SHP77 (cell line): ENCODE measurements around the gene CBY1.
A peak's percentile ranks its signal among the peaks of the same experiment; 100 is the strongest.

Source experiments
- DNase-seq, 2 experiments: peaks; one replicate each; lab custom pipeline; 2025; lab: John Stamatoyannopoulos, UW

CBY1 gene

DNA sequence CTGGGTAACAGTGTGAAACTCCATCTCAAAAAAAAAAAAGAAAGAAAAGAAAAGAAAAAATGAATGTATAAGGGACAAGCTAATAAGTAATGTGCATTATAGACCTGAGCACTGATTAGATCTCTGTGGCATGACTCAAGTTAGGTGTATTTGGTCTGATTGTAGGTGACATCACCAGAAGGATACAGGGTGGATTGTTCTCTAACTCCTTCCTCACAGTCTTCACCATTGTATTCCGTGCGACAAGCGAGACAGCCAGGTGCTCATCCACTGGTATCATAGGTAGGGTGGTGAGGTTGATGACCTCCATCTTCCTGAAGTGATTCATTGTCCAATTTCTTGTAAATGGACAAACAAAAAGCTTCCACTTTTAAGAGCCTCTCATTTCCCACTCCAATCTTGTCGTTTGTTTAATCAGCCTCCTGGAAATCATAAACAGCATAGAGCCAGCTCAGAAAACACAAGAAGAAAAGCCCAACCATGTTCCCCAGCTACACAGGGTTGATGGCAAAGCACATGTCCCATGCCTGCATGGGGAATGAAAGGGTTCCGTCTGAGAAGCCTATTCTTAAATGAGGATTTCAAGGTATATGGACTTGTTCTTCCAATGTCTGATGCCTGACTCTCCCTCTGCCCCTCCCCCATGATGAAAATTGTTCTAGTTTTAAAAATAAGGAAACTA, 6.5 kb upstream of the CBY1 start:
- DNase-seq = no peak

DNA sequence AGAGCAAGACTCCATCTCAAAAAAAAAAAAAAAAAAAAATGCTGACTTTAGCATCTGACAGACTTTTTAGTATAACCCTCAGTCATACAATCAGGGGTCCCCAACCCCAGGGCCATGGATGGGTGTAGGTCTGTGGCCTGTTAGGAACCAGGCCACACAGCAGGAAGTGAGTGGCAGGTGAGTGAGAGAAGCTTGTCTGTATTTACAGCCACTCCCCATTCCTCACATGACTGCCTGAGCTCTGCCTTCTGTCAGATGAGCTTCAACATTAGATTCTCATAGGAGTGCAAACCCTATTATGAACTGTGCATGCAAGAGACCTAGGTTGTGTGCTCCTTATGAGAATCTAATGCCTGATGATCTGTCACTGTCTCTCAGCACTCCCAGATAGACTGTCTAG, 3.6 kb upstream of the CBY1 start:
- DNase-seq = no peak

DNA sequence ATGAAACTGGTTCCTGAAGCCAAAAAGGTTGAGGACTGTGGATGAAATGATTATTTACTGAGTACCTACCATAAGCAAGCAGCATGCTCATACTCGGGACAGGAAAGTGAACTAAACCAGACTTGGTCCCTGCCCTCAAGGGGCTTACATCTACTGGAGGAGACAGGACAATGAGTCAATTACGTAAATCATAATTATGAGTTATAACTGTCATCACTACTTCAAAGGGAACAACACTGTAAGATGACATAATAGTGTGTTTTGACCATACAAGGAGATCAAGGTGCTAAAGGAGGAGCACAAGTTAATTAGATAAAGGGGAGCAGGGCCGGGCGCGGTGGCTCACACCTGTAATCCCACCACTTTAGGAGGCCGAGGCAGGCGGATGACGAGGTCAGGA, 2.7 kb upstream of the CBY1 start:
- DNase-seq = no peak

DNA sequence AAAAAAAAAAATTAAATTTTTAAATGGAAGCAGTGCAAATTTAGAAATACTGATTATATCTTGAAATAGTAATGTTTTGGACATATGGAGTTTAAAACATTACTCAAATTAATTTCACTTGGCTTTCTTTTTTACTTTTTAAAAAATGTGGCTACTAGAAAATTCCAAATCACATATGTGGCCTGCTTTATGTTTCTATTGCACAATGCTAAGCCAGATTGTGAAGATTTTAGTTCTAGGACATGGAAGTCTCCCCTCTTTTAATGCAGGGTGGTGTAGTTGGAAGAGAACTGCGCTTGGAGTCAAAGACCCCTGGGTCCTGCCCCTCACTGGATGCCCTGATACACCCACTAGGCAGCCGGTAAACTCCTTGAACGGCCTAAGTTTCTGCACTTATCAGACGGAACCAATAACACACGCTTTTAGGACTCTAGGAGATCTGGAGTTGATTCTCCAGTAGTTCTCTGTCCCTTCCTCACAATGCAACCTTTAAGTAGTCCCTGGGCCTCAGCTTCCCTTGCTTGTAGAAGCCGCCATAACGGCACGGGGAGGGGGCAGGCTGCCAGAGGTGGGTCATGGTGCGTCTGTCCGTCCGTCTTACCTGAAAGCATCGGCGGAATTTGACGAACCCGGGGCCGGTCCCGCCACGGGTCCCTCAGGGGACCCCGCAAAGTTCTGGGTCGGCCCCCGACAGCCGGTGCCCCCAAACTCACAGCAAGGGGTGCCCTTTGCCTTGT, 751 bp upstream of the CBY1 start:
- peak; percentile 28 to 46 for DNase-seq

DNA sequence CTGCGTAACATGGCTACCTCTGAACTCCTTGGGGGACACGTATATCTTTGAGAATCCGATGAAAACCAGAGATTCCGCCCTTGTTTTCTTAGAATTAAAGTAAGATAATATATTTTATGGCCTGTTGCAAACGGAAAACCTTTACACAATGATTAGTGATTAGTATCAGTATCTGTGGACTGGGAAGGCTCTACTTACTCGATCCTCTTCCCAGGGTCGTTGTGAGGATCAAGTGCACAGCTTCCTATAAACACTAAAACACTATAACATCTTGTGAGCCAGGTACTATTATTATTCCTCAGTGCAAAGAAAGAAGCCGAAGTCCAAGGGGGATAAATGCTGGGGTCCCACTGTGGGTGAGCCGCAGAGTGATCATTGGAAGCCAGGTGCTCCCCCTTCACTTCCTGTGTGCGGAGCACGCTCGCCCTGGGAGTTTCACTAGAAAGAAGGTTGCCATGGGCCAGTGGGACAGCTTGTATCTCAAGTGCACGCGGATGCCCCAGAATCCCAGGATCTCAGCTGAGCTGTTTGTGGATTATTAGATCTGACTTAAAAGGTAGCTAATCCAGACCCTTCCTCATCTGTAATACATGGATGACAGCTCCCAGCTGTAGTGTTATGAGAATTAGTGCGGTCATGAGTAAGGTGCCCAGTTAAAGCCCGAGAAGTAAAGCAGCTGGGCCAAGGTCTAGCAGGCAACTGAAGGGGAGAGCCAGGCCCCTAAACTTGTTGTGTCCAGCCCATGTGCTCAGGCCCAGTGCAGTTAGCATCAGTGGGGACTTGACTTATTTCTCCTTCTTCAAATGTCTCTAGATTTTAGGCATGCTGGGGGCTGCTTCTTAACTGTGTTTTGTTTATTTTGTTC, 839 bp downstream of the CBY1 start:
- DNase-seq = peak; percentile 16 to 48

DNA sequence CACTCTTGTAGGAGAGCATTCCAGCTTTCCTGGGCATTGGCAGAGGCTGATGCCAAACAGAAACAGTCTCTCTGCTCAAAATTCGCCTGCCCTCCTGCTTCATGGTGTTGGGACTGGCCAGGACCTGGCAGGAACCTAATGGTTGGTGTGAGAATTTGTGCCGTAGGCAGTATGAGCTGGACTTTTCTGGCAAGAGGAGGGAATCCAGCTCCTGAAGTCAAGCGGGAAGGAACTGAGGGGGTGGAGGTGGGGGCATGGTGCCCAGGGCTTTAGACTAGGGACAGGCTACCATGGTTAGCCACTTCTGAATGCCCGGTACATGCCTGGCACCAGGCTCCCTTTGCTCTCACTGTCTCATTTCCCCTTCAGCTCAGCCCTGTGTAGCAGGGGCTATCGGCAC, 18.4 kb downstream of the CBY1 start:
- no peak for DNase-seq

DNA sequence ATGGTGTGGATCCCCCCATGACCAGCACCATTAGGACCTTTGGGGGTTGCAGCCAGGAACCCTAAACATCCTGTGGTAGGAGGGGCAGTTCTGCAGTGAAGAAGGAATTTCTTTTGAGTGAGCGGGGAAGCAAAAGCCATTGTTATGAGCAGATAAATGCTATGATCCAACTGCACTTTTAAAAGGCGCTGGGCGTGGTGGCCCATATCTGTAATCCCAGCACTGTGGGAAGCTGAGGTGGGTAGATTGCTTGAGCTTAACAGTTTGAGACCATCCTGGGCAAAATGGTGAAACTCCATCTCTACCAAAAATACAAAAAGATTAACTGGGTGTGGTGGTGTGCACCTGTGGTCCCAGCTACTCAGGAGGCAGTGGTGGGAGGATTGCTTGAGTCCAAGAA, 19.4 kb downstream of the CBY1 start:
- no peak for DNase-seq

DNA sequence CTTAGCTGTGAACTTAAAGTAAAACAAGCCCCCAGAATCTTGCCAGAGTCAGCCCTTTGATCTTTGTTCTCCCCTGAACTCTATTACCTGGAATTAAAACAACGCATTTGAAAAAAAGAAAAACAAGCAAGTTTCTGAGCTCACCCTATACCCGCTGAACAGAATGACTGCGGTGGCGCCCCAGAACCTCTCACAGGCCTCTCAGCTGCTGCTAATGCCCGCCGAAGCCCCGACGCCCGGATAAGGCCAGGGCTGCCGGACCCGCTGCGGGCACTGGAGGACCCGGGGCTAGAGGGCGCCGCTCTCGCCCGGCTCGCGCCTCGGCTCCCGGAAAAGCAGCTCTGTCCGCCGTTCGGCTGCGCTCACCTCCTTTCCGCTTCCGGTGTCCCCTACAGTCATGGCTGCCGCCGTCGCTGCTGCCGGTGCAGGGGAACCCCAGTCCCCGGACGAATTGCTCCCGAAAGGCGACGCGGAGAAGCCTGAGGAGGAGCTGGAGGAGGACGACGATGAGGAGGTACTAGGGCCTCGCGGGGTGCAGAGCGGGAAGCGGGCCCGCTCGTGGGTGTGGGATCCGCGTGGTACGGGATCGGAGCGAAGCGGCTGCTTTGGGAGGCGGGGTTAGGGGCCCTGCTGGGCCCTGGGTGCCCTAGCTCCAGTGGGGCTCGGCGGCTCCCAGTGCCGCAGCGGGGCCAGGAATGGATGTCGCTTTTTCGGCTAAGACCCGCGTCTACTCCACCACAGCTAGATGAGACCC, 25.3 kb downstream of the CBY1 start, which contains the start of gene TOMM22:
TOMM22 (plus strand) TSS at position 376 of the 754 bp plus-strand sequence; CDS start at position 398, 22 bp downstream.
- DNase-seq = peak; percentile 69 to 89

DNA sequence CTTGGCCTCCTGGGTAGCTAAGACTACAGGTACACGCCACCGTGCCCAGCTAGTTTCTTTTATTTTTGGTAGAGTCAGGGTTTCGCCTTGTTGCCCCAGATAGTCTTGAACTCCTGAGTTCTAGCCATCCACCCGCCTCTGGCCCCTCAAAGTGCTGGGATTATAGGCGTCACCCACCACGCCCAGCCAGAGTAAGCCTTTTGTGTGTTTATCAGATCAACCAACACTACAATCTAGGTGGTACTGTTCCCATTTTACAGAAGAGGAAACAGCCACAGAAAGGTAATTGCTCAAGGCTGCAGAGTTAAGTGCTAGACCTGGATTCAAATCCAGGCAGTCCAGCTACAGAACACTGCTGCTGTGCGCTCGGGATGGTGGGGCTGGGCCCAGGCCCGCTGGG, 28.5 kb downstream of the CBY1 start:
- DNase-seq = no peak

DNA sequence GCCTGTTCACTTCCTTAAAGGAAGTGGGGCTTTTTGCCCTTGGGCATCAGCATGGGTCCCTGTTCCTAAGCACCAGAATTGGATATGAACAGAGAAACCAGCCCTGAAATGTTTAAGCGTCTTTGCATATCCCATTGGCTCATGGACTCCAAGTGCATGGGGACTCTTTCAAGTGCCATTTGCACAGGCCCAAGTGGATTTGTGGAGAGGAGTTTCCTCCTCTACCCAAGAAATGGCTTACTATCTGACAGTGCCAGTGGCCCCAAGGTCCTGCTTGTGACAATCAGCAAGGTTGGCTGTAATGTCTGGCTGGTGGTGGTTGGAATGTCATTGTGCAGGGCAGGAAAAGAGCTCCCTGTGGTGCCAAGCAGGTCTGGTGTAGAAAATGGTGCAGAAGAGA, 29.3 kb downstream of the CBY1 start:
- DNase-seq = no peak

DNA sequence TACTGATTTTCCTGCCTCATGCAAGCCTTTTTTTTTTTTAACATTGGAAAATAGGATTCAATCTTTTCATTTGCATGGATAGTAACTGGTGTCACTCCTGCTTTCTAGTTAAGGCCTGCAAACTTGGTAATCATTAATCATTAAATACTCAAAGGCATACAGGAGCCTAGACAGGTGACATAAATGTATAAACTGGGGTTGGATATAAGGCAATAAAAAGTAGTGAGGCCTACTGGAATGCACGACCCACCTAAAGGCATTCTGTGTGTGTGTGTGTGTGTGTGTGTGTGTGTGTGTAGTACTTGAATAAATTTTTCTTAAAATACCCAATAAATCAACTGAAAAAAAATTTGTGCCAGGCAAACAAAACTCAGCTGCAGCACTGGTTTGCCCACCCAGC, 33.2 kb downstream of the CBY1 start:
- DNase-seq = no peak

DNA sequence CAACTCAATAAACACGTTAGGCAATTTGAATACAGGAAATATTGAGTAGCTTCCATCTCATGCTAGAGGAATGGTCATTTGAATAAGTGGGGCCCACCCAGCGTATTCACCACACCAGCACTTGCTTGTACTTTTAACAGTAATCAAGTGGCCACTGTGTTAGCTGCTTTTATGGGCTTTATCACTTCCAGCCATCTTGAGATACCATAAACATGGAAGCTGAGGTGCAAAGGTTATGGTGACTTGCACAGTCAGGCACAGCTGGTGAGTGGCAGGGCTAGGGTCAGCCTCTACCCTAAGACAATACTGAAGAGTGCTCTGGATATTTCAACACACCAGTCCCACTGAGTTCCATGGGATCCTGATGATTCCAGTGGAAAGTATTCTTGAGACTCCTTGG, 37.6 kb downstream of the CBY1 start:
- no peak for DNase-seq

DNA sequence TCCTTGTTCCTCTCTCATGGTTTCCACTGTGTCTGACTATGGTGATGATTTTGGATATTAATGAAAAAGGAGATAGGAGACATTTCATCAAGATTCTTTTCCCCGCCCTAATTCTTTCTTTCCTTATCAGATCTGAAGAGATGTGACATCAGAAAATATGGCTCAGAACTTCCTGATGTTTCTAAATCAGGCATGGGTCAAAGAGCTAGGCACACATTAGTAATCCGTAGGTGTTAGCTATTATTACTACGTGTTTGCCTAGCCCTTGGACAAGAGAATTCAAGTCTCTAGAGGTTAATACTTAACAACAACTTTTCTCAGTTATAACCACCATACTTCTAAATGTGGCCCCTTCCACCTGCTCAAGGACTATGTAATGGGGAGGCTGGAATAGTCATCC, 38.5 kb downstream of the CBY1 start:
- no peak for DNase-seq

DNA sequence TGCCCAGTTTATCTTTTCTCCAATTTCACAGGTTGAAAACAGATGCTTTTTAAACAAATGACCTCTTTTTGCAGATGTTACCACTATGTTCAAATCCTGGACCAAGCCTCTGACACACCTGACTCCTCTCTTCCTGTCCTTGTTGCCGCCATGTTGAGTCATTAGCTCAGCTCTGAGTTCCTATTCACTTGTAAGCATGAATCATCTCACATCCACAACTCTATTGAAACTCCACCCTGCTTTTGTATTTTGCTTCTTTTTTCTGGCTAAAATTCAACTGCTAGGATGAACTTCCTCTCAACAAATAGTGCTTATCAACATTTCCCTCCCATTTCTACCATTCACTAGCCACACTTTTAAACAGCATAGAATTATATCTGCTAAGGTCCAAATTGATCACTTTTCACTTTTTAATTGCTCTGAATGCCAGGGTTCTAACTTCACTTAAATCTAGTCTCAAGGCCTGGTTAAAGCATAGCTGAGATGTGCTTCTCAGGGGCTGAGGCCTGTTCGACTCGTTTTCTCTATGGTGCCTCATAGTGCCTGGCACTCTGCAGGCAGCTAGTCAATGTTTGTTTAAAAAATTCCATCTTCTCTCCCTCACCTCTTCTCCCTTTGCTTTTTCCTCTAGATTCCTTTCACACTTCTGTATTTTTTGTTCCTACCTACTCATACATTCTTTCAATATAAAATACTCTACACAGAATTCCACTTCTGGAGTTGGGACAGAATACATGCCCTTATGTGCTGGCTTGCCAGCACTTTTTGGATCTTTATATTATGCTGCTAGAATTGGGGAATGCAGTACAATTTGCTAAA, 40.4 kb downstream of the CBY1 start:
- DNase-seq = no peak

DNA sequence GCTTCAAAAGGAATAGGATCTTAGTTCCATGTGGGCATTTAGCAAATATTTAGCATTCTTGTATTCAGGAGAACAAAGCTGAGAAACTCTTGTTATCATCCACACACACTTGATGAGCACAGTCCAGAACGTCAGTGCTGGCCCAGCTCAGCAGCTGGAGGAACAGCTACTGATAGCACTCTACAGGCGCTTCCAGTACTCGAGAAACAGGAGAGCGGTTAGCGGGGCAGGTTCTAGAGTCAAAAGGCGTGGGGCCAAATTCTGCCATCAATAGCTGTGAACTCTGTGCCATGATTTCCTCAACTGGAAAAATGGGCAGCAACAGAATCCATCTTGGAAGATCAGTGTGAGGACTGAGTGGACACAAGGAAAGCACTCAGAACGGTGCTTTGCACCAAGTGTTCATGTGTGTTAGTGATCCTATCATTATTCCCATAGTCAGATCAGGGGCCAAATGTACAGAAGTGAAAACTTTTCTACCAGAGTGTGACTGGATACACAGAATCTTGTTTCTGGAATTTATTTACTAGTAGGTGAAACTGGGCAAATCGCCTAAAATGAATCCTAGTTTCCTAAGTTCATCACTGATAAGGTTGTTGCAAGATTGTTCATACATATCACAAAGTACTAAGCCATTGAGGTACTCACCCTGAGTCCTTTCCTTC, 41.1 kb downstream of the CBY1 start:
- no peak for DNase-seq

DNA sequence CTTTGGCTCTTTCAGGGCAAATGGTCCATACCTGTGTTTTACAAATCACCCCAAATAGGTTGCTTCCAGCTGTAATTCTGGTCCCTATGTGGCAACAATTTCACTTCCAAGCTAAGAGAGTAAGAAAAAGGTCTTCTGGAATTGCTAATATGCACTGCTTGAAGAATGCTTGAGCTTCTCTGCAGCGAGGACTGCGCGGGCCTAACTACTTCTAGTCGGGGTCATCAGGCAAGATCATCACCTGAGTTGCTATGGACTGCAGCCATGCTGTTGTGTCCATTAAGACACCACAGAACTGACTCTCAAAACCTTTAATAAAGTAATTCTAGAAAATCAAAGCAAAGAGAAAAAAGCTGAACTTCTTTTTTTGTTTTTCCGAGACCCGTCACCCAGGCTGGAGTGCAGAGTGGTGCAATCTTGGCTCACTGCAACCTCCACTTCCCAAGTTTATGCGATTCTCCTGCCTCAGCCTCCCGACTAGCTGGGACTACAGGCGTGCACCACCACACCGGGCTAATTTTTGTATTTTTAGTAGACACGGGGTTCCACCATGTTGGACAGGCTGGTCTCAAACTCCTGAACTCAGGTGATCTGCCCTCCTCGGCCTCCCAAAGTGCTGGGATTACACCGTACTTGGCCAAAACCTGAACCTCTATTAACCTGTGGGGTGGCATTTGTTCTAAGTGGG, 42.1 kb downstream of the CBY1 start:
- DNase-seq = no peak

DNA sequence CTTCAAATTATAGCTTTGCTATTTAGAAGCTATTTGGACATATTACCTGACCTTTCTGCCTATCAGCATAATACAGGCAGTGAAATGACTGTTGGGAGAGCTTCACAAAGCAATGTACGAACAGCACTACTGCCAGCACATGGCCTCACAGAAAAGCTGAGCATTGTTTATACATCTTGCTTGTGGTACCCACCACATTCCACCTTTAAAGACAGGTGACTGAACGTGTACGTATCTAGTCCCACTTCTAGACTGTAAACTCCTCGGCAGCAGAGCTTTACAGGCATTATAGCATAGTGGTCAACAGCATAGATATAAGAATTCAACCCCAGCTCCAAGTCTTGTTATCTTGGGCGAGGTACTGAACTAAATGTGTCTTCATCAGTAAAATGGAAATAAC, 42.7 kb downstream of the CBY1 start:
- DNase-seq = no peak

DNA sequence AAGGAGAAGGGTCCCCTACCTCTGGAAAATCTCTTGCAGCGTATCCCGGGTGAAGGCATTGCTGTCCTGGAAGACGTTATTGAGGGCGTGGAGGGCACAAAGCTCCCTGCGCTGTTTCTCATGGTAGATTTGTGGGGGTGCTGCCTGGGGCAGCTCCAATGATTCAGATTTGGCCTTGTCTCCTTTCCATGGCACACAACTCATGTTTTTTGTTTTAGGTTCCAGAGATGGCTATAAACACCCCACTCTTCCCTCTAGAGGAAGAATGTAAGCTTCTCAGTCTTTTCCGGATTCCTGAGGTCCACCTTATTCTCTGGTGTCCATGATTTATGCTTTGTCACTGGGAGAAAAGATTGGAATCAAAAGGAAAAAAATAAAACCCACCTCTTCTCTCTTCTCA, 43.3 kb downstream of the CBY1 start:
- DNase-seq = no peak

DNA sequence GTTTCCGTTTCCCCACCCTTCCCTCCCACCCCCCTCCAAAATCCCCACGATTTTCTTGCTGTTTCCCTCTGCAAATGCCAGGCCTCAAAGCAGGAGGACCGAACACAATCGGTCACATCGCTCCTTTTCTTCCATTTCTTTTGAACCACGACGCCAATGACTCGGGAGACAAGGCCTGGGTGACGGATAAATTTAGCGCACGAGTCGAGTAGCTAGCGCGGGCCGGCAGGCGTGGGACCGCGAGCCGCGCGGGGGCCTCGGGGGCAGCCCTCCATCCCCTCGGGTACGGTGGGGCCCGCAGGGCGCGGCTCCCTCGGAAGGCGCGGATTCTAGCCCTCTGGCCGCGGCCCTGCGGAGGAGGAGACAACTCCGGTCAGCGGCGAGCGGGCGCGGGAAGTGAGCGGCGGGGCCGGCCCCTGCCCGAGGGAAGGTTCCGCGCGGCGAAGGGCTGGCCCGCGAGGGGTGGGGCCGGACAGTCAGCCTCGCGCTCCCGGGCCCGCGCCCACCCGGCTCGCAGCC, 43.9 kb downstream of the CBY1 start:
- peak in 1 of 2 experiments; percentile 62 for DNase-seq
